HepG2 (cell line): ENCODE measurements around the gene TRIM69. TPM values are rescaled to one million over a fixed set of nuclear protein-coding genes. Genes with fewer than 3 reads are reported as not detected.

Experiments used
- CAMTA2 ChIP-seq: sonication (generic); formaldehyde crosslinking; IDR thresholded peaks from 2 replicates; pipeline ENCODE4 v1.4.0; 2020; ENCODE audit warnings: mild to moderate bottlenecking, missing genetic modification reagents, borderline replicate concordance
- CHCHD3 ChIP-seq: sonication (generic); formaldehyde crosslinking; IDR thresholded peaks from 2 replicates; pipeline ENCODE4 v1.8.0; 2022; ENCODE audit warnings: mild to moderate bottlenecking, missing genetic modification reagents, moderate library complexity
- CHD2 ChIP-seq: IDR thresholded peaks from 2 replicates; pipeline ENCODE4 v1.6.1; 2011; ENCODE audit warnings: low read depth, low read length, improper control_type of control experiment
- DMAP1 ChIP-seq: IDR thresholded peaks from 2 replicates; pipeline ENCODE4 v1.6.1; 2016
- ETV5 ChIP-seq: IDR thresholded peaks from 2 replicates; pipeline ENCODE4 v1.6.1; 2018; ENCODE audit warnings: missing biosample characterization, missing genetic modification reagents, inconsistent platforms, borderline replicate concordance
- GATA4 ChIP-seq: sonication (generic); IDR thresholded peaks from 2 replicates; pipeline ENCODE4 v1.6.1; 2016; ENCODE audit warnings: antibody characterized with exemption, low read depth, borderline replicate concordance
- HCFC1 ChIP-seq: fragments of 150-350 bp; IDR thresholded peaks from 2 replicates; pipeline ENCODE4 v1.6.1; 2014; ENCODE audit warnings: low read depth, low read length
- KDM1A ChIP-seq: IDR thresholded peaks from 2 replicates; pipeline ENCODE4 v1.6.1; 2016; ENCODE audit warnings: missing compliant biosample characterization
- KDM2A ChIP-seq: sonication (generic); formaldehyde crosslinking; IDR thresholded peaks from 2 replicates; pipeline ENCODE4 v1.4.0; 2020; ENCODE audit warnings: low read depth, missing genetic modification reagents, borderline replicate concordance
- MIXL1 ChIP-seq: IDR thresholded peaks from 2 replicates; pipeline ENCODE4 v1.6.1; 2016
- POLR2AphosphoS5 ChIP-seq: IDR thresholded peaks from 2 replicates; pipeline ENCODE4 v1.6.1; 2012; ENCODE audit warnings: low read depth, low read length
- POLR2G ChIP-seq: fragments of 200-400 bp; formaldehyde crosslinking; IDR thresholded peaks from 2 replicates; pipeline ENCODE4 v1.6.1; 2018; ENCODE audit warnings: mild to moderate bottlenecking, low read depth, low read length, moderate library complexity
- RARA ChIP-seq: IDR thresholded peaks from 2 replicates; pipeline ENCODE4 v1.6.1; 2016; ENCODE audit warnings: missing genetic modification reagents, missing compliant biosample characterization
- SRF ChIP-seq: IDR thresholded peaks from 2 replicates; pipeline ENCODE4 v1.6.1; 2011; ENCODE audit warnings: mild to moderate bottlenecking, low read depth, low read length, moderate library complexity
- ZBTB7B ChIP-seq: sonication (generic); formaldehyde crosslinking; IDR thresholded peaks from 2 replicates; pipeline ENCODE4 v1.4.0; 2020; ENCODE audit warnings: missing genetic modification reagents
- ZMYM2 ChIP-seq: sonication (generic); formaldehyde crosslinking; IDR thresholded peaks from 2 replicates; pipeline ENCODE4 v1.8.0; 2022; ENCODE audit warnings: mild to moderate bottlenecking, missing genetic modification reagents
- ZNF296 ChIP-seq: sonication (generic); formaldehyde crosslinking; conservative IDR thresholded peaks from 2 replicates; pipeline ENCODE4 v1.5.0; 2020; ENCODE audit warnings: mild to moderate bottlenecking, missing genetic modification reagents
- ZNF619 ChIP-seq: sonication (generic); formaldehyde crosslinking; IDR thresholded peaks from 2 replicates; pipeline ENCODE4 v1.4.0; 2020; ENCODE audit warnings: mild to moderate bottlenecking, missing genetic modification reagents
- ZNF724P ChIP-seq: sonication (generic); formaldehyde crosslinking; IDR thresholded peaks from 2 replicates; pipeline ENCODE4 v1.8.0; 2022; ENCODE audit warnings: missing genetic modification reagents, borderline replicate concordance
- ZNF75D ChIP-seq: sonication (generic); formaldehyde crosslinking; IDR thresholded peaks from 2 replicates; pipeline ENCODE4 v1.8.1; 2023; ENCODE audit warnings: missing genetic modification reagents, mild to moderate bottlenecking, borderline replicate concordance
- ZNF790 ChIP-seq: sonication (generic); formaldehyde crosslinking; IDR thresholded peaks from 2 replicates; pipeline ENCODE4 v1.8.0; 2022; ENCODE audit warnings: missing genetic modification reagents, mild to moderate bottlenecking, borderline replicate concordance
- ZNF850 ChIP-seq: sonication (generic); formaldehyde crosslinking; conservative IDR thresholded peaks from 2 replicates; pipeline ENCODE4 v1.9.0; 2021; ENCODE audit warnings: mild to moderate bottlenecking, missing genetic modification reagents
- ZNF883 ChIP-seq: sonication (generic); formaldehyde crosslinking; IDR thresholded peaks from 2 replicates; pipeline ENCODE4 v1.5.1; 2020; ENCODE audit warnings: mild to moderate bottlenecking, missing genetic modification reagents; ENCODE audit errors: not compliant biosample characterization
- polyA plus RNA-seq, 8 experiments: library from polyadenylated mRNA; depleted of rRNA in 3 of 8; stranded (reverse) in 7 of 8; unstranded in 1 of 8; fragments of >200 nt; fragmentation: Illumina TruSeq in 4 of 8; extraction: Trizol in 4 of 8; gene quantifications; 2 replicates each; pipeline versions ENCODE4 v1.2.1 to v1.2.3, GENCODE V29; 2011 to 2016; ENCODE audit warnings: low read depth in 4 of 8, missing spikeins in 1 of 8, mixed read lengths in 1 of 8; ENCODE audit not compliant: insufficient read depth in 1 of 8
- total RNA-seq, 5 experiments: library from RNA; depleted of rRNA; stranded (reverse); fragments of >200 nt; fragmentation: Illumina TruSeq; extraction: Trizol; gene quantifications; 2 replicates each; pipeline ENCODE4 v1.2.3, GENCODE V29; 2016; ENCODE audit warnings: low read depth in 1 of 5
- TF ChIP-seq, protein P1 (sequence below): sonication (generic); formaldehyde crosslinking; IDR thresholded peaks from 2 replicates; pipeline ENCODE4 v1.4.0; 2020; ENCODE audit warnings: low read depth, mild to moderate bottlenecking, missing genetic modification reagents
- TF ChIP-seq, protein P2 (sequence below): sonication (generic); formaldehyde crosslinking; IDR thresholded peaks from 2 replicates; pipeline ENCODE4 v1.4.0; 2020; ENCODE audit warnings: mild to moderate bottlenecking, missing genetic modification reagents
- TF ChIP-seq, protein P3 (sequence below): sonication (generic); formaldehyde crosslinking; IDR thresholded peaks from 2 replicates; pipeline ENCODE4 v1.5.0; 2020; ENCODE audit warnings: mild to moderate bottlenecking, missing genetic modification reagents

Gene TRIM69
- total and polyA plus RNA-seq, 2 of the 13 experiments (the other 11 are each of a cell fraction or from before 2014, with no cell fraction given) = 2.6 to 3.2 TPM

DNA sequence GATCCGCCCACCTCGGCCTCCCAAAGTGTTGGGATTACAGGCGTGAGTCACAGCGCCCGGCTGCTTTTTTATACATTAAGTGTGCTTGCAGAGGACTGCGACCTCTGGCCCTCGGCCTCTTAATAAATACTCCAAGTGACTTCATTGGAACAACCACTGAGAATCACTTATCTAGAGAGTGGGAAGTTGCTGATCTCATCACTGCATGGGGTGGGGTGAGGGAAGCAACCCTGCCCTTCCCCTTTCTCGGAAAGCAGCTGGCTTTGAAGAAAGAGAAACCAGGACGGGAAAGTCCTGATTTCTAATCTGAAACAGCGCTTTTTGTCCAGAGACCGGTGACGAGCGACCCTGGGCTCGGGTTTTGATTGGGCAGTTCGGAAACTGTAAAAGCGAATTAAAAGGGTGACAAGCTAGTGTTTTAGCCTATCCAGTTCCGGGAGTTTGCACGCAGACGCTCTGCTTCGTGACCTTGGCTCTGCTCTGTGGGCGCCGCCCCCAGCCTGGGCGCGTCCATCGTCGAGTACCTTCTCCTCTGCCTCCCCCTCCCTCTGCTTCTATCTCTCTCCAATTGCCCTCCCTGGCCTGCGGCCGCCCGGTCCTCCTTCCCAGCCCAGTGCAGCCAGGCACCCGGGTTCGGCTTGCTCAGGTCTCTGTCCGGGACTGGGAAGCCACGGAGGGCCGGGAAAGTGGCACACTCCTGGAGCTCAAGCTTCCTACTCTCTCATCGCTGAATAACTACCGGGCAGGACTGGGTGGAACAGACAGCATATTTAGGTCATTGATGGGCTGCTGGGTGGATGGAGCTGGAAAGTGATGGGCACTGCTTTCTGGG lies 7.5 kb upstream of the TRIM69 start (continued):
- peak; percentile 7; the same call in 1 of the 2 replicates for TF ChIP-seq KDM2A (CRISPR knock-in tag)
- 0 out of 2 replicates have a peak, but pooled peaks have one; percentile 7 for TF ChIP-seq CHD2
- no peak for TF ChIP-seq ZMYM2 (CRISPR knock-in tag)
- TF ChIP-seq RARA (CRISPR knock-in tag) = peak; percentile 48; the same call in 1 of the 2 replicates
- TF ChIP-seq MIXL1 (CRISPR knock-in tag) = no peak; the same call in 1 of the 2 replicates
- peak; percentile 66 for TF ChIP-seq DMAP1 (CRISPR knock-in tag)
- peak; percentile 7; the same call in 1 of the 2 replicates for TF ChIP-seq ETV5 (CRISPR knock-in tag)
- no peak for TF ChIP-seq ZNF790
- TF ChIP-seq ZNF724P = no peak
- TF ChIP-seq ZNF619 (CRISPR knock-in tag) = no peak
- no peak for TF ChIP-seq KDM1A (CRISPR knock-in tag)
- no peak for TF ChIP-seq CHCHD3 (CRISPR knock-in tag)
- TF ChIP-seq, protein P1, sequence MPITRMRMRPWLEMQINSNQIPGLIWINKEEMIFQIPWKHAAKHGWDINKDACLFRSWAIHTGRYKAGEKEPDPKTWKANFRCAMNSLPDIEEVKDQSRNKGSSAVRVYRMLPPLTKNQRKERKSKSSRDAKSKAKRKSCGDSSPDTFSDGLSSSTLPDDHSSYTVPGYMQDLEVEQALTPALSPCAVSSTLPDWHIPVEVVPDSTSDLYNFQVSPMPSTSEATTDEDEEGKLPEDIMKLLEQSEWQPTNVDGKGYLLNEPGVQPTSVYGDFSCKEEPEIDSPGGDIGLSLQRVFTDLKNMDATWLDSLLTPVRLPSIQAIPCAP (CRISPR knock-in tag) = 0 out of 2 replicates have a peak, but pooled peaks have one; percentile 24
- peak; percentile 78 for TF ChIP-seq POLR2G
- TF ChIP-seq HCFC1 = no peak
- peak; percentile 43; the same call in 1 of the 2 replicates for TF ChIP-seq CAMTA2 (CRISPR knock-in tag)
- TF ChIP-seq ZNF883 (CRISPR knock-in tag) = no peak
- TF ChIP-seq ZBTB7B (CRISPR knock-in tag) = peak; percentile 44; the same call in 1 of the 2 replicates
- TF ChIP-seq ZNF75D = no peak
- peak; percentile 13; the same call in 1 of the 2 replicates for TF ChIP-seq GATA4
- TF ChIP-seq, protein P2, sequence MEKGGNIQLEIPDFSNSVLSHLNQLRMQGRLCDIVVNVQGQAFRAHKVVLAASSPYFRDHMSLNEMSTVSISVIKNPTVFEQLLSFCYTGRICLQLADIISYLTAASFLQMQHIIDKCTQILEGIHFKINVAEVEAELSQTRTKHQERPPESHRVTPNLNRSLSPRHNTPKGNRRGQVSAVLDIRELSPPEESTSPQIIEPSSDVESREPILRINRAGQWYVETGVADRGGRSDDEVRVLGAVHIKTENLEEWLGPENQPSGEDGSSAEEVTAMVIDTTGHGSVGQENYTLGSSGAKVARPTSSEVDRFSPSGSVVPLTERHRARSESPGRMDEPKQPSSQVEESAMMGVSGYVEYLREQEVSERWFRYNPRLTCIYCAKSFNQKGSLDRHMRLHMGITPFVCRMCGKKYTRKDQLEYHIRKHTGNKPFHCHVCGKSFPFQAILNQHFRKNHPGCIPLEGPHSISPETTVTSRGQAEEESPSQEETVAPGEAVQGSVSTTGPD (CRISPR knock-in tag) = no peak
- TF ChIP-seq, protein P3, sequence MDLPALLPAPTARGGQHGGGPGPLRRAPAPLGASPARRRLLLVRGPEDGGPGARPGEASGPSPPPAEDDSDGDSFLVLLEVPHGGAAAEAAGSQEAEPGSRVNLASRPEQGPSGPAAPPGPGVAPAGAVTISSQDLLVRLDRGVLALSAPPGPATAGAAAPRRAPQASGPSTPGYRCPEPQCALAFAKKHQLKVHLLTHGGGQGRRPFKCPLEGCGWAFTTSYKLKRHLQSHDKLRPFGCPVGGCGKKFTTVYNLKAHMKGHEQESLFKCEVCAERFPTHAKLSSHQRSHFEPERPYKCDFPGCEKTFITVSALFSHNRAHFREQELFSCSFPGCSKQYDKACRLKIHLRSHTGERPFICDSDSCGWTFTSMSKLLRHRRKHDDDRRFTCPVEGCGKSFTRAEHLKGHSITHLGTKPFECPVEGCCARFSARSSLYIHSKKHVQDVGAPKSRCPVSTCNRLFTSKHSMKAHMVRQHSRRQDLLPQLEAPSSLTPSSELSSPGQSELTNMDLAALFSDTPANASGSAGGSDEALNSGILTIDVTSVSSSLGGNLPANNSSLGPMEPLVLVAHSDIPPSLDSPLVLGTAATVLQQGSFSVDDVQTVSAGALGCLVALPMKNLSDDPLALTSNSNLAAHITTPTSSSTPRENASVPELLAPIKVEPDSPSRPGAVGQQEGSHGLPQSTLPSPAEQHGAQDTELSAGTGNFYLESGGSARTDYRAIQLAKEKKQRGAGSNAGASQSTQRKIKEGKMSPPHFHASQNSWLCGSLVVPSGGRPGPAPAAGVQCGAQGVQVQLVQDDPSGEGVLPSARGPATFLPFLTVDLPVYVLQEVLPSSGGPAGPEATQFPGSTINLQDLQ (CRISPR knock-in tag) = no peak
- TF ChIP-seq POLR2AphosphoS5 = peak; percentile 57; the same call in 1 of the 2 replicates
- no peak for TF ChIP-seq ZNF296
- TF ChIP-seq ZNF850 (CRISPR knock-in tag) = no peak
- TF ChIP-seq SRF = no peak
